ENCODE results near the gene HRCT1.

DNA sequence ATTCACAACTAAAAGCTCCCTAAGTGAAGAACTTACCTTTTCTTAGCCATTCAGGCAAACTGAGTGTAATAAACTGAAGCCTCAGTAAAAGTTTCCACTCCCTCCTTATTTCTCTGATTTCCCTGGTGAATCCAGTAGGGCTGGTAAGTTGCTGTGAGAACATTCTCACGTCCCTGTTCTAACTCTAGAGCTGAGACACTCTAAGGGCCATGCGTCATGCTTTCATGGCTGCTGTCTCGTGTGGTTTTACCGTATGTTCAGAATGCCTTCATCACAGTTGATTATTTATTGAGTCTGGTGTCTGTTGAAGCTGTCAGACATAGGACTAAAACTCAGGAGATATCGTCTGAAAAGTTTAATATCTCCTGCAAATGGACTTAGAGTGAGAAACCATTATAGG lies 50.6 kb downstream of the HRCT1 start:
- TF ChIP-seq POLR2AphosphoS5 (IDR thresholded peaks at IDR 0.05; ENCODE audit: low read depth, low read length) = no peak
- no peak for TF ChIP-seq POLR2A (IDR thresholded peaks at IDR 0.05; ENCODE audit: low read depth, low read length)

All from GM12892 (cell line).